HCT116 (cell line): ENCODE results near the gene SLC2A1.

Source experiments
- CEBPB ChIP-seq: IDR thresholded peaks from 2 replicates; pipeline ENCODE4 v1.6.1; 2012; ENCODE audit warnings: low read depth
- CTCF ChIP-seq, 3 experiments: fragments of 200-600 bp in 1 of 3; sonication (generic) in 1 of 3; IDR thresholded peaks in 2 of 3; conservative IDR thresholded peaks in 1 of 3; 2 replicates each; pipeline ENCODE4 v1.5.1; 2012 to 2017; ENCODE audit warnings: low read depth in 2 of 3, low read length in 2 of 3, antibody characterized with exemption in 1 of 3, borderline replicate concordance in 1 of 3, control low read depth in 1 of 3, mild to moderate bottlenecking in 1 of 3, mixed read lengths in 1 of 3, mixed run types in 1 of 3, moderate library complexity in 1 of 3; ENCODE audit not compliant: insufficient read depth in 1 of 3
- EZH2 ChIP-seq: fragments of 200-600 bp; sonication (generic); IDR thresholded peaks from 2 replicates; pipeline ENCODE4 v1.6.1; 2017; ENCODE audit warnings: antibody characterized with exemption, mixed run types
- EZH2phosphoT487 ChIP-seq: fragments of 200-600 bp; IDR thresholded peaks from 2 replicates; pipeline ENCODE4 v1.6.1; 2018; ENCODE audit warnings: antibody characterized with exemption, borderline replicate concordance
- POLR2A ChIP-seq: IDR thresholded peaks from 2 replicates; pipeline ENCODE4 v1.7.0; 2011; ENCODE audit warnings: borderline replicate concordance; ENCODE audit not compliant: insufficient read depth, insufficient read length; ENCODE audit errors: extremely low read depth
- POLR2AphosphoS5 ChIP-seq: IDR thresholded peaks from 2 replicates; pipeline ENCODE4 v1.6.1; 2011; ENCODE audit warnings: mild to moderate bottlenecking, low read depth, low read length, moderate library complexity
- RAD21 ChIP-seq: IDR thresholded peaks from 2 replicates; pipeline ENCODE4 v1.6.1; 2012; ENCODE audit warnings: low read depth, mild to moderate bottlenecking
- SIN3A ChIP-seq: IDR thresholded peaks from 2 replicates; pipeline ENCODE4 v1.6.1; 2012; ENCODE audit warnings: low read depth
- TCF7L2 ChIP-seq: IDR thresholded peaks from 2 replicates; pipeline ENCODE4 v1.7.0; 2011; ENCODE audit warnings: borderline replicate concordance, inconsistent platforms; ENCODE audit not compliant: insufficient read depth, insufficient read length; ENCODE audit errors: extremely low read depth
- YY1 ChIP-seq: IDR thresholded peaks from 2 replicates; pipeline ENCODE4 v1.6.1; 2011; ENCODE audit warnings: low read length, low read depth, moderate library complexity, mild to moderate bottlenecking; ENCODE audit not compliant: insufficient replicate concordance; ENCODE audit errors: extremely low read depth
- ZBTB33 ChIP-seq: IDR thresholded peaks from 2 replicates; pipeline ENCODE4 v1.6.1; 2011; ENCODE audit warnings: mild to moderate bottlenecking, low read length, moderate library complexity; ENCODE audit not compliant: insufficient replicate concordance; ENCODE audit errors: extremely low read depth
- ZFX ChIP-seq: fragments of 450-650 bp; IDR thresholded peaks from 2 replicates; pipeline ENCODE4 v1.6.1; 2017

- TF ChIP-seq ZBTB33, result no peak
- TF ChIP-seq EZH2, result no peak
- TF ChIP-seq TCF7L2, result no peak
- no peak for TF ChIP-seq EZH2phosphoT487
- TF ChIP-seq POLR2AphosphoS5, result no peak
- no peak for TF ChIP-seq POLR2A
- TF ChIP-seq CTCF (IDR thresholded peaks at IDR 0.05 in 2 of 3, conservative IDR thresholded peaks at IDR 0.05 in 1 of 3; ENCODE audit: borderline replicate concordance in 1 of 3, insufficient read depth in 1 of 3, low read depth in 2 of 3, low read length in 2 of 3), result no peak
- TF ChIP-seq RAD21, result no peak
- no peak for TF ChIP-seq ZFX
- TF ChIP-seq YY1, result no peak
- TF ChIP-seq CEBPB, result no peak
- TF ChIP-seq SIN3A, result no peak
Observed at GRCh38 chr1:42983253-42983652, 24.6 kb upstream of the SLC2A1 start.
